Stimulated activated memory B cell treated with anti-CD40 and anti-IgM and Interleukin-4, amounts not matched to agents 10 μg/mL and 1 μg/mL and 100 μg/mL, for 72 hours (primary cell): ENCODE results near the gene PCBP1.

ENCODE experiments used
- ATAC-seq: fragments of 150-1000 bp; cut with Tn5 transposase; 2 replicates; pipeline ENCODE4 v1.10.0; 2021
- H3K27ac Mint-ChIP-seq: one replicate; pipeline ENCODE4 v1.8.0; 2022; ENCODE audit warnings: mild to moderate bottlenecking, mixed read lengths
- H3K27me3 Mint-ChIP-seq: one replicate; pipeline ENCODE4 v1.8.0; 2022; ENCODE audit warnings: mixed read lengths
- H3K36me3 Mint-ChIP-seq: one replicate; pipeline ENCODE4 v1.8.0; 2022; ENCODE audit warnings: mixed read lengths
- H3K4me1 Mint-ChIP-seq: one replicate; pipeline ENCODE4 v1.8.0; 2022; ENCODE audit warnings: mixed read lengths
- H3K4me3 Mint-ChIP-seq: one replicate; pipeline ENCODE4 v1.8.0; 2022; ENCODE audit warnings: mild to moderate bottlenecking, moderate library complexity, mixed read lengths
- H3K9me3 Mint-ChIP-seq: one replicate; pipeline ENCODE4 v1.8.0; 2022; ENCODE audit warnings: mixed read lengths

PCBP1 gene

GRCh38 chr2:70068119-70068518 is 19.2 kb upstream of the PCBP1 start:
- no peaks in the 10 kb centered on the region for H3K9me3 Mint-ChIP-seq
- H3K27ac Mint-ChIP-seq: peak overlapping the region; percentile 88
- peaks cover 40% of the 10 kb centered on the region for H3K4me1 Mint-ChIP-seq

GRCh38 chr2:70069049-70069448 is 18.2 kb upstream of the PCBP1 start:
- Mint-ChIP-seq H3K27ac (peak overlapping the region; percentile 88), H3K4me1 (peaks cover 40% of the 10 kb centered on the region), H3K4me3 (peak overlapping the region; percentile 40)

More at GRCh38 chr2:70068119-70068518, 19.2 kb upstream of the PCBP1 start:
- ATAC-seq: no peak
- peaks cover 49% of the 10 kb centered on the region for H3K36me3 Mint-ChIP-seq
- H3K4me3 Mint-ChIP-seq: no peak overlapping the region
- H3K27me3 Mint-ChIP-seq: no peaks in the 10 kb centered on the region

GRCh38 chr2:70070542-70071268 is 16.6 kb upstream of the PCBP1 start:
- Mint-ChIP-seq H3K4me3 (peak overlapping the region; percentile 40), H3K27ac (peak overlapping the region; percentile 88), H3K9me3 (no peaks in the 10 kb centered on the region), H3K27me3 (no peaks in the 10 kb centered on the region), H3K36me3 (peaks cover 45% of the 10 kb centered on the region), H3K4me1 (peaks cover 40% of the 10 kb centered on the region)
- ATAC-seq: peak; percentile 91

More at GRCh38 chr2:70069049-70069448, 18.2 kb upstream of the PCBP1 start:
- ATAC-seq: peak; percentile 89
- Mint-ChIP-seq H3K27me3 (no peaks in the 10 kb centered on the region), H3K9me3 (no peaks in the 10 kb centered on the region), H3K36me3 (peaks cover 48% of the 10 kb centered on the region)

GRCh38 chr2:70073493-70073892 is 13.8 kb upstream of the PCBP1 start:
- peak overlapping the region; percentile 53 for H3K27ac Mint-ChIP-seq
- ATAC-seq: no peak
- H3K27me3 Mint-ChIP-seq: no peaks in the 10 kb centered on the region
- H3K9me3 Mint-ChIP-seq: no peaks in the 10 kb centered on the region
- no peak overlapping the region for H3K4me3 Mint-ChIP-seq
- peaks cover 31% of the 10 kb centered on the region for H3K4me1 Mint-ChIP-seq
- peaks cover 42% of the 10 kb centered on the region for H3K36me3 Mint-ChIP-seq

- Mint-ChIP-seq H3K27me3 (no peaks in the 10 kb centered on the region), H3K36me3 (peaks cover 57% of the 10 kb centered on the region), H3K4me1 (peaks cover 30% of the 10 kb centered on the region), H3K27ac (peak overlapping the region; percentile 69), H3K9me3 (no peaks in the 10 kb centered on the region), H3K4me3 (no peak overlapping the region)
- no peak for ATAC-seq
Observed at GRCh38 chr2:70078384-70078783, 8.9 kb upstream of the PCBP1 start.

GRCh38 chr2:70080610-70081200 is 6.6 kb upstream of the PCBP1 start:
- Mint-ChIP-seq H3K27me3 (no peaks in the 10 kb centered on the region), H3K36me3 (peaks cover 53% of the 10 kb centered on the region), H3K4me3 (no peak overlapping the region), H3K9me3 (no peaks in the 10 kb centered on the region), H3K27ac (peak overlapping the region; percentile 36), H3K4me1 (peaks cover 52% of the 10 kb centered on the region)
- ATAC-seq: no peak

GRCh38 chr2:70081221-70081620 is 6.1 kb upstream of the PCBP1 start:
- Mint-ChIP-seq H3K27ac (peak overlapping the region; percentile 36), H3K4me1 (peaks cover 58% of the 10 kb centered on the region), H3K27me3 (no peaks in the 10 kb centered on the region), H3K36me3 (peaks cover 48% of the 10 kb centered on the region), H3K4me3 (no peak overlapping the region), H3K9me3 (no peaks in the 10 kb centered on the region)
- ATAC-seq: no peak

GRCh38 chr2:70083344-70084156 is 3.7 kb upstream of the PCBP1 start:
- H3K4me1 Mint-ChIP-seq: peaks cover 54% of the 10 kb centered on the region
- no peaks in the 10 kb centered on the region for H3K27me3 Mint-ChIP-seq
- H3K9me3 Mint-ChIP-seq: no peaks in the 10 kb centered on the region
- peak; percentile 72 for ATAC-seq
- H3K4me3 Mint-ChIP-seq: peak overlapping the region; percentile 71
- peak overlapping the region; percentile 97 for H3K27ac Mint-ChIP-seq
- peaks cover 46% of the 10 kb centered on the region for H3K36me3 Mint-ChIP-seq

GRCh38 chr2:70084973-70085710 is 2.1 kb upstream of the PCBP1 start:
- H3K9me3 Mint-ChIP-seq: no peaks in the 10 kb centered on the region
- peak overlapping the region; percentile 97 for H3K27ac Mint-ChIP-seq
- peak overlapping the region; percentile 95 for H3K4me3 Mint-ChIP-seq
- ATAC-seq: peak; percentile 40
- no peaks in the 10 kb centered on the region for H3K27me3 Mint-ChIP-seq
- H3K4me1 Mint-ChIP-seq: peaks cover 54% of the 10 kb centered on the region
- peaks cover 46% of the 10 kb centered on the region for H3K36me3 Mint-ChIP-seq

- H3K4me3 Mint-ChIP-seq: peak overlapping the region; percentile 95
- peaks cover 56% of the 10 kb centered on the region for H3K4me1 Mint-ChIP-seq
- H3K9me3 Mint-ChIP-seq: no peaks in the 10 kb centered on the region
- H3K36me3 Mint-ChIP-seq: peaks cover 48% of the 10 kb centered on the region
- ATAC-seq: no peak
- H3K27me3 Mint-ChIP-seq: no peaks in the 10 kb centered on the region
- H3K27ac Mint-ChIP-seq: peak overlapping the region; percentile 97
Observed at GRCh38 chr2:70085711-70086277, 1.5 kb upstream of the PCBP1 start.

GRCh38 chr2:70086278-70086837 is 919 bp upstream of the PCBP1 start:
- peak; percentile 54 for ATAC-seq
- no peaks in the 10 kb centered on the region for H3K9me3 Mint-ChIP-seq
- peak overlapping the region; percentile 97 for H3K27ac Mint-ChIP-seq
- H3K4me3 Mint-ChIP-seq: peak overlapping the region; percentile 95
- no peaks in the 10 kb centered on the region for H3K27me3 Mint-ChIP-seq
- H3K36me3 Mint-ChIP-seq: peaks cover 44% of the 10 kb centered on the region
- peaks cover 57% of the 10 kb centered on the region for H3K4me1 Mint-ChIP-seq

GRCh38 chr2:70087702-70088597 is 673 bp downstream of the PCBP1 start:
- Mint-ChIP-seq H3K27me3 (no peaks in the 10 kb centered on the region), H3K9me3 (no peaks in the 10 kb centered on the region), H3K4me3 (peak overlapping the region; percentile 95), H3K4me1 (peaks cover 64% of the 10 kb centered on the region), H3K36me3 (peaks cover 52% of the 10 kb centered on the region), H3K27ac (peak overlapping the region; percentile 97)
- peak; percentile 0 for ATAC-seq

GRCh38 chr2:70088598-70089219 is 1.4 kb downstream of the PCBP1 start:
- Mint-ChIP-seq H3K9me3 (peaks cover 3% of the 10 kb centered on the region), H3K27ac (peak overlapping the region; percentile 97), H3K27me3 (no peaks in the 10 kb centered on the region), H3K36me3 (peaks cover 52% of the 10 kb centered on the region), H3K4me3 (peak overlapping the region; percentile 95), H3K4me1 (peaks cover 63% of the 10 kb centered on the region)
- ATAC-seq: no peak
